ENCODE results near the gene PMM1.
"Not testable (repeated sequence)": the region's sequence is repeated elsewhere in the genome, so short reads cannot be mapped to it uniquely, and the experiment has no call there.

Gene PMM1

GRCh38 chr22:41596776-41597634 is 7.4 kb upstream of the PMM1 start:
- DNase-seq, result no peak

GRCh38 chr22:41595703-41596102 is 6.1 kb upstream of the PMM1 start:
- DNase-seq, result no peak

GRCh38 chr22:41593336-41593960 is 3.8 kb upstream of the PMM1 start:
- DNase-seq, result not testable (repeated sequence)

GRCh38 chr22:41587347-41587723 is 2.3 kb downstream of the PMM1 start:
- DNase-seq, result no peak

- DNase-seq, result no peak
These were observed 3.7 kb downstream of the PMM1 start for GRCh38 chr22:41585898-41586297.

- DNase-seq, result no peak
These were observed 4.8 kb downstream of the PMM1 start for GRCh38 chr22:41584881-41585280.

GRCh38 chr22:41582694-41583093 is 6.9 kb downstream of the PMM1 start:
- DNase-seq, result no peak

- no peak for DNase-seq
These were observed 9.7 kb downstream of the PMM1 start for GRCh38 chr22:41579997-41580355.

GRCh38 chr22:41579297-41579996 is 10.2 kb downstream of the PMM1 start:
- no peak for DNase-seq

GRCh38 chr22:41578818-41579217 is 10.8 kb downstream of the PMM1 start:
- no peak for DNase-seq

GRCh38 chr22:41578114-41578513 is 11.5 kb downstream of the PMM1 start:
- no peak for DNase-seq

GRCh38 chr22:41576877-41577276 is 12.8 kb downstream of the PMM1 start:
- peak; percentile 34 for DNase-seq

- no peak for DNase-seq
These were observed 14.1 kb downstream of the PMM1 start for GRCh38 chr22:41575533-41575932.

GRCh38 chr22:41574847-41575381 is 14.7 kb downstream of the PMM1 start:
- DNase-seq, result no peak

- no peak for DNase-seq
These were observed 16.0 kb downstream of the PMM1 start for GRCh38 chr22:41573677-41574076.

GRCh38 chr22:41572305-41572704 is 17.3 kb downstream of the PMM1 start:
- not testable (repeated sequence) for DNase-seq

GRCh38 chr22:41571786-41572185 is 17.9 kb downstream of the PMM1 start:
- no peak for DNase-seq

- no peak for DNase-seq
These were observed 19.4 kb downstream of the PMM1 start for GRCh38 chr22:41570221-41570620.

- no peak for DNase-seq
These were observed 20.8 kb downstream of the PMM1 start for GRCh38 chr22:41568811-41569210.

- no peak for DNase-seq
These were observed 22.2 kb downstream of the PMM1 start for GRCh38 chr22:41567512-41567768.

- peak; percentile 50 for DNase-seq
These were observed 24.1 kb downstream of the PMM1 start for GRCh38 chr22:41565403-41566054.

- DNase-seq, result no peak
These were observed 25.1 kb downstream of the PMM1 start for GRCh38 chr22:41564563-41564962.

- no peak for DNase-seq
These were observed 26.5 kb downstream of the PMM1 start for GRCh38 chr22:41563051-41563711.

Data from stimulated activated CD4-positive, alpha-beta T cell treated with anti-CD3 and anti-CD28 coated beads, Interleukin-1b, Interleukin-23, amount 100 ng/mL, for 48 hours (primary cell).